ENCODE measurements around the gene APOL3.

DNA sequence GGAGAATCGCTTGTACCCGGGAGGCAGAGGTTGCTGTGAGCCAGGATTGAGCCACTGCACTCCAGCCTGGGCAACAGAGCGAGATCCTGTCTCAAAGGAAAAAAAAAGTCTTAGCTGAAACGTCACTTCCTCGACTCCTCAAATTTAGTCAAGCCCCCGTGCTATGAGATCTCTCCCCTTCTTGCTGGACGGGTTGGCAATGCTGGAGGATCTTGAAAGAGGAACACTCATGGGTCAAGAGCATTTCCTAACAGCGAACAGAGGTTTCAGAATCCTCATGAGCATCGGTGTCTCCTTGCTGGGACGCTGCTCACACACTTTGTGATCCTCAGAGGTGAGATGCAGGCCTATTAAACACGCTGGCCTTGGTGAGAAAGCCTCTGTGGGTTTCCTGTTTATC lies 35.9 kb downstream of the APOL3 start:
- no peak for TF ChIP-seq POLR2A (IDR thresholded peaks at IDR 0.05)
- TF ChIP-seq, protein P1, sequence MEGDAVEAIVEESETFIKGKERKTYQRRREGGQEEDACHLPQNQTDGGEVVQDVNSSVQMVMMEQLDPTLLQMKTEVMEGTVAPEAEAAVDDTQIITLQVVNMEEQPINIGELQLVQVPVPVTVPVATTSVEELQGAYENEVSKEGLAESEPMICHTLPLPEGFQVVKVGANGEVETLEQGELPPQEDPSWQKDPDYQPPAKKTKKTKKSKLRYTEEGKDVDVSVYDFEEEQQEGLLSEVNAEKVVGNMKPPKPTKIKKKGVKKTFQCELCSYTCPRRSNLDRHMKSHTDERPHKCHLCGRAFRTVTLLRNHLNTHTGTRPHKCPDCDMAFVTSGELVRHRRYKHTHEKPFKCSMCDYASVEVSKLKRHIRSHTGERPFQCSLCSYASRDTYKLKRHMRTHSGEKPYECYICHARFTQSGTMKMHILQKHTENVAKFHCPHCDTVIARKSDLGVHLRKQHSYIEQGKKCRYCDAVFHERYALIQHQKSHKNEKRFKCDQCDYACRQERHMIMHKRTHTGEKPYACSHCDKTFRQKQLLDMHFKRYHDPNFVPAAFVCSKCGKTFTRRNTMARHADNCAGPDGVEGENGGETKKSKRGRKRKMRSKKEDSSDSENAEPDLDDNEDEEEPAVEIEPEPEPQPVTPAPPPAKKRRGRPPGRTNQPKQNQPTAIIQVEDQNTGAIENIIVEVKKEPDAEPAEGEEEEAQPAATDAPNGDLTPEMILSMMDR (IDR thresholded peaks at IDR 0.05): no peak

Data from testis (tissue), 2 donors.